ENCODE results near the gene CRYGB. TPM values are rescaled to one million over a fixed set of nuclear protein-coding genes. Genes with fewer than 3 reads are reported as not detected.

The CRYGB gene
- total RNA-seq, 1 donor from 2014 or later: not detected

- Mint-ChIP-seq H3K9me3 (ENCODE audit: unreplicated experiment) (peaks cover 5% of the 10 kb centered on the region), H3K27ac (ENCODE audit: unreplicated experiment) (no peak overlapping the region), H3K36me3 (ENCODE audit: unreplicated experiment) (no peaks in the 10 kb centered on the region), H3K4me1 (ENCODE audit: low read depth, unreplicated experiment) (peaks cover 1% of the 10 kb centered on the region), H3K4me3 (ENCODE audit: unreplicated experiment) (no peak overlapping the region), H3K27me3 (ENCODE audit: unreplicated experiment) (peaks cover 3% of the 10 kb centered on the region)
- no peak for DNase-seq
- no peak for TF ChIP-seq CTCF (IDR thresholded peaks at IDR 0.05; ENCODE audit: partially characterized antibody, unreplicated experiment)
These were observed 26.2 kb upstream of the CRYGB start for GRCh38 chr2:208172125-208172524.

- H3K27me3 Mint-ChIP-seq (ENCODE audit: unreplicated experiment): no peaks in the 10 kb centered on the region
- no peaks in the 10 kb centered on the region for H3K9me3 Mint-ChIP-seq (ENCODE audit: unreplicated experiment)
- H3K36me3 Mint-ChIP-seq (ENCODE audit: unreplicated experiment): no peaks in the 10 kb centered on the region
- no peak for TF ChIP-seq CTCF (IDR thresholded peaks at IDR 0.05; ENCODE audit: partially characterized antibody, unreplicated experiment)
- DNase-seq: no peak
- H3K27ac Mint-ChIP-seq (ENCODE audit: unreplicated experiment): no peak overlapping the region
- no peak overlapping the region for H3K4me3 Mint-ChIP-seq (ENCODE audit: unreplicated experiment)
- peaks cover 4% of the 10 kb centered on the region for H3K4me1 Mint-ChIP-seq (ENCODE audit: low read depth, unreplicated experiment)
These were observed 19.2 kb upstream of the CRYGB start for GRCh38 chr2:208164951-208165755.

GRCh38 chr2:208163489-208163888, 17.5 kb upstream of the CRYGB start, which contains the start of gene CRYGA:
Gene CRYGA (minus strand): TSS chr2:208163589. CDS start chr2:208163556, 33 bp downstream.
- Mint-ChIP-seq H3K27me3 (ENCODE audit: unreplicated experiment) (peaks cover under 1% of the 10 kb centered on the region), H3K36me3 (ENCODE audit: unreplicated experiment) (no peaks in the 10 kb centered on the region), H3K27ac (ENCODE audit: unreplicated experiment) (no peak within 1 kb of the TSS), H3K9me3 (ENCODE audit: unreplicated experiment) (no peaks in the 10 kb centered on the region), H3K4me3 (ENCODE audit: unreplicated experiment) (no peak within 1 kb of the TSS), H3K4me1 (ENCODE audit: low read depth, unreplicated experiment) (peaks cover 4% of the 10 kb centered on the region)
- no peak for DNase-seq
- TF ChIP-seq CTCF (IDR thresholded peaks at IDR 0.05; ENCODE audit: partially characterized antibody, unreplicated experiment): no peak

- no peak overlapping the region for H3K4me3 Mint-ChIP-seq (ENCODE audit: unreplicated experiment)
- DNase-seq: no peak
- no peaks in the 10 kb centered on the region for H3K36me3 Mint-ChIP-seq (ENCODE audit: unreplicated experiment)
- peaks cover 2% of the 10 kb centered on the region for H3K27me3 Mint-ChIP-seq (ENCODE audit: unreplicated experiment)
- H3K27ac Mint-ChIP-seq (ENCODE audit: unreplicated experiment): no peak overlapping the region
- no peak for TF ChIP-seq CTCF (IDR thresholded peaks at IDR 0.05; ENCODE audit: partially characterized antibody, unreplicated experiment)
- H3K4me1 Mint-ChIP-seq (ENCODE audit: low read depth, unreplicated experiment): no peaks in the 10 kb centered on the region
- no peaks in the 10 kb centered on the region for H3K9me3 Mint-ChIP-seq (ENCODE audit: unreplicated experiment)
These were observed 10.5 kb upstream of the CRYGB start for GRCh38 chr2:208156439-208156838.

GRCh38 chr2:208153156-208153555, 7.2 kb upstream of the CRYGB start:
- Mint-ChIP-seq H3K4me3 (ENCODE audit: unreplicated experiment) (no peak overlapping the region), H3K36me3 (ENCODE audit: unreplicated experiment) (peaks cover 9% of the 10 kb centered on the region), H3K9me3 (ENCODE audit: unreplicated experiment) (no peaks in the 10 kb centered on the region), H3K27me3 (ENCODE audit: unreplicated experiment) (no peaks in the 10 kb centered on the region), H3K27ac (ENCODE audit: unreplicated experiment) (no peak overlapping the region), H3K4me1 (ENCODE audit: low read depth, unreplicated experiment) (no peaks in the 10 kb centered on the region)
- TF ChIP-seq CTCF (IDR thresholded peaks at IDR 0.05; ENCODE audit: partially characterized antibody, unreplicated experiment): no peak
- DNase-seq: no peak

All from glutamatergic neuron (in vitro differentiated cells).